Hepatocyte (in vitro differentiated cells): Measurements from ENCODE around the gene PTPN1.

Source experiments
- CTCF ChIP-seq: fragments of 200-600 bp; sonication (generic); IDR thresholded peaks from 2 replicates; pipeline ENCODE4 v1.5.1; 2016; ENCODE audit warnings: antibody characterized with exemption, mild to moderate bottlenecking; ENCODE audit not compliant: poor library complexity
- EZH2phosphoT487 ChIP-seq: fragments of 200-600 bp; sonication (generic); IDR thresholded peaks from one replicate; pipeline ENCODE4 v1.6.1; 2018; ENCODE audit warnings: antibody characterized with exemption, mild to moderate bottlenecking, low read depth, moderate library complexity; ENCODE audit not compliant: unreplicated experiment, severe bottlenecking

- TF ChIP-seq CTCF (no peak), EZH2phosphoT487 (no peak)
Observed at GRCh38 chr20:50596694-50597021, 86.5 kb downstream of the PTPN1 start.
